NOMO-1 (cell line): ENCODE measurements around the gene KCNIP3.

Source experiments
- DNase-seq, 2 experiments: peaks; one replicate each; lab custom pipeline; 2025; ENCODE audit not compliant: unreplicated experiment in 2 of 2; lab: John Stamatoyannopoulos, UW

The KCNIP3 gene

DNA sequence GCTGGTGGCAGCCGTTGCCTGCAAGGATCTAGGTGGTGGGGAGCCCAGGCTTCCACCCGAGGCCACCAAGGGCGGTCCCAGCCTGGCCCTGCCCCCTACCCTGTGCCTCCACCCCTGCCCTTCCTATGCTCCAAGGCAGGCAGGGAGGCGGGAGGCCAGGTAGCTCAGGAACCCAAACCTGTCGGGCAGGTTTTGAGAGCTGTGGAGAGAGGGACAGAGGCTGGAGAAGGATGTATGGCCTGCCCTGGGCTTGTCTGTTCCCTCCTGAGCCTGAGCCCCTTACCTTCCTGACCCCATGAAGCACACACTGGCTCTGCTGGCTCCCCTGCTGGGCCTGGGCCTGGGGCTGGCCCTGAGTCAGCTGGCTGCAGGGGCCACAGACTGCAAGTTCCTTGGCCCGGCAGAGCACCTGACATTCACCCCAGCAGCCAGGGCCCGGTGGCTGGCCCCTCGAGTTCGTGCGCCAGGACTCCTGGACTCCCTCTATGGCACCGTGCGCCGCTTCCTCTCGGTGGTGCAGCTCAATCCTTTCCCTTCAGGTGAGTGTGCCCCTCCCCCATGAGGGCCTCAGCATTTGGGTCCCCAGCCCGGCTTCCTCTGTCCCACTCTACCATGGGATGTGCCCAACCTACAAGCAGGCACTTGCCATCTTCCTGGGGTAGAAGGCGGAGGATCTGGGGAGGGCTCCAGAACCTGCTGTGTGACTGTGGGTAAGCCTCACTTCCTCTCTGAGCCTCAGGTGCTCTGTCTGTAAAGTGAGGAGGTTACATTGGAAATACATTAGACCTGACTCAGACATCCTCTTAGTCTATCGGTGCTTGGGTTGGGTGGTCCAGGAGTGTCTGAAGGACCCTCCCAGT lies 22.6 kb upstream of the KCNIP3 start, which contains the start of gene PROM2:
Gene PROM2 (plus strand): TSS at position 159 of the 860 bp plus-strand sequence. CDS start 137 bp downstream, at position 296.
- DNase-seq: no peak

GRCh38 chr2:95275151-95275515 lies 22.0 kb upstream of the KCNIP3 start:
- DNase-seq: no peak

DNA sequence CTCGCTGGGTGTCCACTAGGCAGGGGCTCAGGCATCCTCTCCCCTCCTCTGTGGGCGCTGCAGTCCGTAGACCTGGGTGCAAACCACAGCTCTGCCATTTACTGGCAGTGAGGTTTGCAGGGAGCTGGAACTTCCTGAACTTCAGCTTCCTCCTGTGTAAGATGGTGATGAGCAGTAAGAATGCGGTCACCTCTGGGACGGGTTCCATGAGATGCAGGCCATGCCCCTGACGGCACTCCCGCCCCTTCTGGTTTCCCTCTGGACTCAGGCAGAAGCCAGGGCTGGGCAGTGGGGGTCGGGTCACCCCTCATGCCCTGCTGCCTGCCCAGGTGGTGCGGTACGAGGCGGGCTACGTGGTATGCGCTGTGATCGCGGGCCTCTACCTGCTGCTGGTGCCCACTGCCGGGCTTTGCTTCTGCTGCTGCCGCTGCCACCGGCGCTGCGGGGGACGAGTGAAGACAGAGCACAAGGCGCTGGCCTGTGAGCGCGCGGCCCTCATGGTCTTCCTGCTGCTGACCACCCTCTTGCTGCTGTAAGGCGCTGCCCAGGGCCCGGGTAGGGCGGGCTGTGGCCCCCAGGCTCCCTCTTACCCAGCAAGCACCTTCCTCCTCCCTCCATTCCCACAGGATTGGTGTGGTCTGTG lies 21.4 kb upstream of the KCNIP3 start:
- no peak for DNase-seq

DNA sequence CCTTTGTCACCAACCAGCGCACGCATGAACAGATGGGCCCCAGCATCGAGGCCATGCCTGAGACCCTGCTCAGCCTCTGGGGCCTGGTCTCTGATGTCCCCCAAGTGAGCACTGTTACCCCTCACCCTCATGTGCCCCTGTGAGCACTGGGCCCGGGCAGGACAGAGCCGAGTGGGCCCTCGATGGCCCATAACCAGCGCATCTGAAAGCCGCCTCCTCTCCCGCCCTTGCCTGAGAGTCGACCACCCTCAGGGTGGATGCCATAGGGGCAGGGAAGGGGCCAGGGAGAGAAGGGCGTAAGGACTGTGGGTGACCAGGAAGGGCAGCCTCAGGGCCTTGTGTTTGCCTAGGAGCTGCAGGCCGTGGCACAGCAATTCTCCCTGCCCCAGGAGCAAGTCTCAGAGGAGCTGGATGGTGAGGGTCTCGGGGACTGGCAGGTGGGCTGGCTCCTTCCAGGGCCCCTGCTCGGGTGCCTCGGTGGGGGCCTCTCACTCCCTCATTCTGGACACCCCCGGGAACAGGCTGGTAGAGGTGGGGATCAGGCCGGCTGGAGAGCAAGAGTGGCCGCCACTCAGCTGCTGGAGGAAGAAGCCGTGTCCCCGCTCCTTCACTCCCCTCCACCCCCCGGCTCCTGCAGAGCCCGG lies 20.8 kb upstream of the KCNIP3 start:
- DNase-seq: no peak

- DNase-seq: no peak
These were observed 20.3 kb upstream of the KCNIP3 start for GRCh38 chr2:95276888-95277245.

DNA sequence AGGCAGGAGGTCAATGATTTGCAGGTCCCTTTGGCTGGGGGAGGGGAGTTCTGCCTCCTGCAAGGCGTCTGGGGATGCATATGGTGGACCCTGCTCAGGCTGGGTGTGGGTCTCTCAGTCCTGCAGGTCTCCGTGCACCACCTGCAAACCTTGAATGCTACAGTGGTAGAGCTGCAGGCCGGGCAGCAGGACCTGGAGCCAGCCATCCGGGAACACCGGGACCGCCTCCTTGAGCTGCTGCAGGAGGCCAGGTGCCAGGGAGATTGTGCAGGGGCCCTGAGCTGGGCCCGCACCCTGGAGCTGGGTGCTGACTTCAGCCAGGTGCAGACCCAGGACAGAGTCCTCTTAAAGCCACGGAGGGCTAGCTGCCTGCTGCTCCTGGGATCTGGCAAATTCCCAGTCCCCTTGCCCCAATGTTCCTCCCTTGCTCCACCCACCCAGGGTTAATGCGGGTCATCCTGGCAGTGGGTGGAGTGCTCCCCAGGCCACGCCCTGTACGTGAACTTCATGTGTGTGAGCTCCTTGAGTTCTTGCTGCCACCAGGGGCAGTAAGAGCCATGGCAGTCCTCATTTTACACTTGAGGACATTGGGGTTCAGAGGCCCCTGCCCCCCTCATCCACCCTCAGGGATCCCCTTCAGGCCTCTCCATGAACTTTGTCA lies 19.8 kb upstream of the KCNIP3 start:
- DNase-seq: no peak

- DNase-seq: no peak
These were observed 19.1 kb upstream of the KCNIP3 start for GRCh38 chr2:95278051-95278471.

- no peak for DNase-seq
These were observed 18.4 kb upstream of the KCNIP3 start for GRCh38 chr2:95278637-95279225.

GRCh38 chr2:95279435-95280035 lies 17.6 kb upstream of the KCNIP3 start:
- DNase-seq: no peak

DNA sequence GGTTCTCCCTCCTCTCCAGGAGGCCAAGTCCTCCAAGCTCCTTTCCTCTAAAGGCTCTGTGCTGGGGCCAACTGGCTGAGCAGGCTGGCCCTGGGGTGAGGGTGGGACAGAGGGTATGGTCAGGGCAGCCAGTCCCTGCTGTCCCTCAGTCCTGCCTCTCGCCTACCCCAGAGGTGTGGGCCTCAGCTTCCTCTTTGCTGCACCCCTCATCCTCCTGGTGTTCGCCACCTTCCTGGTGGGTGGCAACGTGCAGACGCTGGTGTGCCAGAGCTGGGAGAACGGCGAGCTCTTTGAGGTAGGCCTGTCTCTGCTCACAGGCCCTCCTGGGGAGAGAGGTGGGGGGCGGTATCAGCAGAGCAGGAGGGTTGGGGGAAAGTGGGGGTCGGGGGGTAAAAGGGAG lies 16.1 kb upstream of the KCNIP3 start:
- DNase-seq: no peak

GRCh38 chr2:95281786-95282185 lies 15.4 kb upstream of the KCNIP3 start:
- DNase-seq: no peak

DNA sequence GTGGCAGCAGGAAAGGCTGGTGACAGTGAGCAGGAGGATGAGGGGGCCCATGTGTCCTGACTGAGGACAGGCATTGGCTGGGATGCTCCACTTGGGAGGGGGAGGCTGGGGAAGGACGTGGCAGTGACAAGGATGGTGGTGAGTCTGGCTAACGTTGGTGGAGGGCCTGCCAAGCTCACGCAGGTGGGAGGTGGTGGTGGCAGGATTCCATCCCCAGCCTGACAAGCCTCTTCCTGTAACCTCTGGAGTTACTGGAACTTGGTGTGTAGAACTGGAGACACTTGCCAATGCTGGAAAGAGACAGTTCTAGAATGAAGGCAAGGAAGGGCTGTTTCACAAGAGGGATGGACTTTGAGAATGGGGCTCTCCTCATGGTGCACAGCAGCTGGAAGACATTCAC lies 14.7 kb upstream of the KCNIP3 start:
- no peak for DNase-seq

DNA sequence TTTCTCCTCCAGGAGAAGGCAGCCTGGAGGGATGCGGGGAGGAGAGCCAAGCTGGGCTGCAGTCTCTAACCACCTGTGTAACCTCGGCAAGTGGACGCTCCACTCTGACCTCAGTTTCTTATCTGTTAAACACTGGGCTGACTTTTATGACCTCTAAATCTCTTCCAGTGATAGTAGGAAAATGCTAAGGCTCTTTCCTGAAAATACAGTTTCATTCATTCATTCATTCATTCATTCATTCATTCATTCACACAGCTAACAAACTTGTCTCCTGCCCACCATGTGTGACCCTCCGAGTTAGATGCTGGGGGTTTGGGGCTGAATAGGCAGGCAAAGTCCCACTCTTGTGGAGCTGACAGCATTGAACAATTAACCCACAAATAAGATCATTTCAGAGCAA lies 13.6 kb upstream of the KCNIP3 start:
- no peak for DNase-seq

DNA sequence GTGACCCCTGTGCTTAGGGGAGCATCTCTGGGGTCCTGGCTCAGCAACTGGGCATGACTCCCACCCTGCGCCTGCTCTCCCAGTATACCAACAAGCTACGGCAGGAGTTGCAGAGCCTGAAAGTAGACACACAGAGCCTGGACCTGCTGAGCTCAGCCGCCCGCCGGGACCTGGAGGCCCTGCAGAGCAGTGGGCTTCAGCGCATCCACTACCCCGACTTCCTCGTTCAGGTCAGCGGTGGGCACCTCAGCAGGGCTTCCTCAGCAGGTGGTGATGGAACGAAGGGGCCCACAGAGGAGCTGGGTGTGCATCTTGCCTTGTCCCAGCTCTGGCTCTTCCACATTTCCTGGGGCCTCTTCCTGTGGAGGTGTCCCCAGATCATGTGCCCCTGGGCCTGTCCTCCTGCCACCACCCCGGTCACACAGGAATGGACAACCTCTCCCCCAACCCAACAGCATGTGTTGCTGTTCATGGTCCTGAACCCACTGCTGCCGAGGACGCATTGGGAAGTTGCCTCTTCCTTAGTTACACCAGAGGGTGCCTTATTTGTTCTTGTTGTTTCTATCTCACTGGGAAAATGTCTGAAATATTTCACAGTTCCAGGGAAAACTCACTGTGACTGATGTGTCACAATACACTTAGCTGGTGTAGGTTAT lies 12.1 kb upstream of the KCNIP3 start:
- DNase-seq: no peak

DNA sequence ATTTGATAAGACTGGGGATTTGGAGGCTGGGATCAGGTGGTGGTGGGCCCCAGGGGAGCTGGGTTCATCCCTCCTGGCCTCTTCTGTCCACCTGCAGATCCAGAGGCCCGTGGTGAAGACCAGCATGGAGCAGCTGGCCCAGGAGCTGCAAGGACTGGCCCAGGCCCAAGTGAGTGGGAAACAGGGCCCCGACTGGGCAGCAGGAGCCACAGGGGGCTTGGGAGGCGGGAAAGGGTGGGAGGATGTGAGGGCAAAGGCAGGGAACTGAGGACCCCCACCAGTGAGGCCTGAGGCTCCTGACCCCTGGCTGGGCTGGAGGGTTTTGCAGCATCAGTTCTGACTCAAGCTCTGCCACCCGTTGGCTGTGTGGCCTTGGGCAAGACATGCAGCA lies 11.6 kb upstream of the KCNIP3 start:
- DNase-seq: no peak

DNA sequence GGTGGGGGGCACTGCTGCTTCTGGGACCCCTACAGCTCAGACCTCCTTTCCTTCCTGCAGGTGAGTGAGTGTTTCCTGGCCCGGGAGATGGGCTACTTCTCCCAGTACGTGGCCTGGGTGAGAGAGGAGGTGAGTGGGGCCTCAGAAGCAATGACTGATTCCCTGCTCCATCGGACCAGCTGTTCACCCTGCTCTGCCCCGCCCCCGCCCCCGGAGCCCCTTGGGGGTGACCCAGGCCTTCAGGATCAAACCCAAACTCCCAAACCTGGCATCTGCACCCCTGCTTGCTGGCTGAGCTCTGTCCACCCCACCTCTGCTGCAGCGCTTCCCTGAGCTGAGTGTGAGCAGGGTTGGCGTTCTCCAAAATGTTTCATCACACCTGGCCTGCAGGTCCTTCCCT lies 9.8 kb upstream of the KCNIP3 start:
- DNase-seq: no peak

GRCh38 chr2:95287806-95288205 lies 9.3 kb upstream of the KCNIP3 start:
- DNase-seq: no peak

- no peak for DNase-seq
These were observed 7.9 kb upstream of the KCNIP3 start for GRCh38 chr2:95289253-95289652.

- DNase-seq: no peak
These were observed 5.9 kb upstream of the KCNIP3 start for GRCh38 chr2:95291222-95291621.

DNA sequence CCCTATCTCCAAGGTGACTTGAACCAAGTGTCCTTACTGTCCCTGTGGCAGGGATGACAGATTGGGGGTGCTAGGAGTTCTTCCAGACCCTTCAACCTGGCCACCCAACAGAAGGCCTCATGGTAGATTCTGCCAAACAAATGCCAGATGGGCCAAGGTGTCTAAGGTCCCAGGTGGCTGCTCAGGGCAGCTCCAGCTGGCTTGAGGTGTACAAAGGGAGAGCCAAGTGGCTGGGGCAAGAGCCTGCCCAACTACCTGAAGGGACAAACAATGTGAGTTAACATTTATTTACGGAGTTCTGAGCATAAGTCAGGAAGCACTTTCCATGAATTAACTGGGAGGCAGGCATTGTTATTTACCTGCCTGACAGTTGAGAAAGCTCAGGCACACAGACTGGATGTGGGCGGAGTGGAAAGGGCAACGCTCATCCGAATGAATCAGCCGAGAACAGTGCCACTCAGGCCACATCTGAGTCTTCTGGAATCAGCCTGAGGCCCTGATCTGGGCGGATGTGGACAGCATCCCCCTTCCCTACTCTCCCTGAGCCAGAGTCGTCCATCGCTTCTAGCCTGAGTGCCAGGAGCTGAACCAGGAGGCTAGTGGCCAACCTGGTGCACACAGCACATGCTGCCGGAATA lies 4.4 kb upstream of the KCNIP3 start:
- no peak for DNase-seq
